Gastroesophageal sphincter (tissue), 4 donors: ENCODE results near the gene CADM1. TPM values are rescaled to one million over a fixed set of nuclear protein-coding genes. Genes with fewer than 3 reads are reported as not detected.
"Not testable (repeated sequence)": the region's sequence is repeated elsewhere in the genome, so short reads cannot be mapped to it uniquely, and the experiment has no call there.

Source experiments
- ATAC-seq: fragments of 150-250 bp; one replicate; pipeline ENCODE4 v1.9.1; 2016; ENCODE audit warnings: mild to moderate bottlenecking, moderate library complexity
- H3K27ac ChIP-seq, 4 donors: fragments of 200-600 bp; sonication (generic) in 3 of 4; 1 replicate in 3 of 4; 2 replicates in 1 of 4; pipeline ENCODE4 v1.5.1; 2016 to 2019
- H3K27me3 ChIP-seq: fragments of 200-600 bp; sonication (generic); one replicate; pipeline ENCODE4 v1.5.1; 2019
- H3K36me3 ChIP-seq, 2 donors: fragments of 200-600 bp; sonication (generic); one replicate each; pipeline ENCODE4 v1.5.1; 2019; ENCODE audit warnings: control low read depth in 1 of 2
- H3K4me1 ChIP-seq, 3 donors: fragments of 200-600 bp; sonication (generic); 1 replicate in 2 of 3; 2 replicates in 1 of 3; pipeline ENCODE4 v1.5.1; 2016 to 2019; ENCODE audit warnings: control low read depth in 2 of 3
- H3K4me3 ChIP-seq, 2 donors: fragments of 200-600 bp; sonication (generic); one replicate each; pipeline ENCODE4 v1.5.1; 2019; ENCODE audit warnings: mild to moderate bottlenecking in 1 of 2, moderate library complexity in 1 of 2
- H3K9me3 ChIP-seq, 3 donors: fragments of 200-600 bp; sonication (generic); one replicate each; pipeline ENCODE4 v1.5.1; 2017 to 2019; ENCODE audit warnings: control low read depth in 2 of 3
- EP300 ChIP-seq: sonication (generic); formaldehyde crosslinking; IDR thresholded peaks from one replicate; pipeline ENCODE4 v1.6.1; 2017; ENCODE audit warnings: antibody characterized with exemption, mild to moderate bottlenecking
- POLR2A ChIP-seq, 2 donors: fragments of 450-650 bp; IDR thresholded peaks; one replicate each; pipeline ENCODE4 v1.6.1; 2017; ENCODE audit warnings: antibody characterized with exemption in 2 of 2, mild to moderate bottlenecking in 2 of 2, moderate library complexity in 1 of 2
- POLR2AphosphoS5 ChIP-seq: sonication (generic); formaldehyde crosslinking; IDR thresholded peaks from one replicate; pipeline ENCODE4 v1.6.1; 2017; ENCODE audit warnings: antibody characterized with exemption
- WGBS, 2 donors: methylation state at CpG; one replicate each; pipeline ENCODE4 v1.1.5; 2018; ENCODE audit warnings: low coverage in 1 of 2; 5-methylcytosine and 5-hydroxymethylcytosine counted together
- total RNA-seq, 4 donors: library from RNA; depleted of rRNA; stranded (reverse); fragments of >200 nt; gene quantifications; one replicate each; pipeline ENCODE4 v1.1.0, GENCODE V29; 2016
- TF ChIP-seq, protein P1 (sequence below), 4 experiments: fragments of 200-600 bp in 2 of 4; fragments of 450-650 bp in 2 of 4; sonication (generic) in 1 of 4; IDR thresholded peaks; one replicate each; pipeline ENCODE4 v1.5.1; 2017 to 2019; ENCODE audit warnings: antibody characterized with exemption in 4 of 4, mild to moderate bottlenecking in 2 of 4, moderate library complexity in 2 of 4

Gene CADM1
- total RNA-seq, 4 donors from 2014 or later: 10.4 to 23.5 (median 17.1) TPM

DNA sequence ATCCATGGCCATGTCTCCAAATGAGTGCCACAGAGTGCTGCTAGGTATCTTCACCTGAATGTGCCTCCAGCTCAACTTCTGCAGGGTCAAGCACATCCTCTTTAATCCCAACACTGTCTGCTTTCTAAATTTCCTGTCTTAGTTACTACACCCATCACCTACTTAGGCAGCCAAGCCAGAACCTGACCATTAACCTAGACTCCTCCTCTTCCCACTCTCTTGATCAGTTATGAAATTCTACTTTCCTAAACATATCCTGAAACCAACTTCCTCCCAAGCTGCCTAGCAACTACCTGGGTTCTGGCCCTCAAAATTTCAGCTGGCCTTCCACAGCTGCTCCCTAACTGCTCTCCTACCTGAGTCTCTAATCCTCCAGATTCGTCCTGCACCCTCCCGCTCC is 22.7 kb downstream of the CADM1 start:
- no peak for ATAC-seq
- WGBS, 2 donors: 60 to 92% methylated on average over 1 to 2 of the region's 2 CpGs
- TF ChIP-seq POLR2AphosphoS5 (no peak), EP300 (no peak), POLR2A (IDR thresholded peaks at IDR 0.05) (no peak)
- TF ChIP-seq, protein P1, sequence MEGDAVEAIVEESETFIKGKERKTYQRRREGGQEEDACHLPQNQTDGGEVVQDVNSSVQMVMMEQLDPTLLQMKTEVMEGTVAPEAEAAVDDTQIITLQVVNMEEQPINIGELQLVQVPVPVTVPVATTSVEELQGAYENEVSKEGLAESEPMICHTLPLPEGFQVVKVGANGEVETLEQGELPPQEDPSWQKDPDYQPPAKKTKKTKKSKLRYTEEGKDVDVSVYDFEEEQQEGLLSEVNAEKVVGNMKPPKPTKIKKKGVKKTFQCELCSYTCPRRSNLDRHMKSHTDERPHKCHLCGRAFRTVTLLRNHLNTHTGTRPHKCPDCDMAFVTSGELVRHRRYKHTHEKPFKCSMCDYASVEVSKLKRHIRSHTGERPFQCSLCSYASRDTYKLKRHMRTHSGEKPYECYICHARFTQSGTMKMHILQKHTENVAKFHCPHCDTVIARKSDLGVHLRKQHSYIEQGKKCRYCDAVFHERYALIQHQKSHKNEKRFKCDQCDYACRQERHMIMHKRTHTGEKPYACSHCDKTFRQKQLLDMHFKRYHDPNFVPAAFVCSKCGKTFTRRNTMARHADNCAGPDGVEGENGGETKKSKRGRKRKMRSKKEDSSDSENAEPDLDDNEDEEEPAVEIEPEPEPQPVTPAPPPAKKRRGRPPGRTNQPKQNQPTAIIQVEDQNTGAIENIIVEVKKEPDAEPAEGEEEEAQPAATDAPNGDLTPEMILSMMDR (IDR thresholded peaks at IDR 0.05): no peak
- H3K27ac ChIP-seq: no peak overlapping the region
- no peaks in the 10 kb centered on the region for H3K4me1 ChIP-seq
- H3K27me3 ChIP-seq: no peaks in the 10 kb centered on the region
- no peaks in the 10 kb centered on the region for H3K36me3 ChIP-seq
- H3K4me3 ChIP-seq: no peak overlapping the region
- no peaks in the 10 kb centered on the region for H3K9me3 ChIP-seq

DNA sequence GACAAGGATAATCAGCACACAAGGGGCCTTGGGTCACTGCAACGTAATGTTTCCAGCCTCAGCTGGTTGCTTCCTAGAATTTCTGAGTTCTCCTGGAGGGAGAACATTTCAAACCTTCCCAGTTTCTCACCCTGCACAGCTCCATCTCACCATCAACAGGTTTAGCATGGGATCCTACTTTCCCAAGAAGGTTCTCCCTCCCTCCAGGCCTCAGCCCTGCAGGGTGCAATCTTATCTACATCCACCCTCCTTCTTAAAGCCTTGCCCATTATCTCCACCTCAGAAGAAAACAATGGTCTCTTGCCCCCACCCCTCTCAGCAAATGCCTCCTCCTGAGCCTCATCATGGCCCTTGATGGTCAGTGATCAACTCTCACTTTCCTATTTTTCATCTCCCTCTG is 23.6 kb downstream of the CADM1 start:
- TF ChIP-seq POLR2AphosphoS5 (no peak), POLR2A (IDR thresholded peaks at IDR 0.05) (no peak), EP300 (no peak)
- TF ChIP-seq, protein P1 (IDR thresholded peaks at IDR 0.05): no peak
- WGBS, 2 donors: 71 to 80% methylated on average over 1 of the region's 1 CpG
- ATAC-seq: no peak
- no peaks in the 10 kb centered on the region for H3K9me3 ChIP-seq
- no peak overlapping the region for H3K27ac ChIP-seq
- H3K4me3 ChIP-seq: no peak overlapping the region
- no peaks in the 10 kb centered on the region for H3K36me3 ChIP-seq
- no peaks in the 10 kb centered on the region for H3K27me3 ChIP-seq
- no peaks in the 10 kb centered on the region for H3K4me1 ChIP-seq

DNA sequence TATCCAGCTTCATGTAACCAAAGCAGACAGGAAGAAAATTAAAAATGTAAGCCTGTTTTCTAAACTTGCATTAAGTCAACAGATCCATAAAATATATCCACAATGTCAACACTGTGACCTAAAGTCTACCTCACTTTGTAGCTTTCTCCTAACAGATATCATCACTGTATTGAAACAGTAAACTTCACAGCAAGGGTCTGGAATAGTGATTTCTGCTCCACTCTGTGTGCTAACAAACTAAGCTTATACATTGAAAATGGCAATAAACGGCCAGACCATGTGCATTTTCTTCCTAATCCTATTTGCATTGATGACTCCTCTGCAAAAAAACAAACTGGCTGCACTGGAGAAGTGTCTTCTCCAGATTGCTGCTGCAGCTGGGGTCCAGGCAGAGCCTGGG is 26.8 kb downstream of the CADM1 start:
- no peaks in the 10 kb centered on the region for H3K9me3 ChIP-seq
- no peak overlapping the region for H3K4me3 ChIP-seq
- no peaks in the 10 kb centered on the region for H3K27me3 ChIP-seq
- no peak for ATAC-seq
- TF ChIP-seq EP300 (no peak), POLR2A (IDR thresholded peaks at IDR 0.05) (no peak), POLR2AphosphoS5 (no peak)
- TF ChIP-seq, protein P1 (IDR thresholded peaks at IDR 0.05): no peak
- no peaks in the 10 kb centered on the region for H3K4me1 ChIP-seq
- no peaks in the 10 kb centered on the region for H3K36me3 ChIP-seq
- no peak overlapping the region for H3K27ac ChIP-seq
- 57% methylated on average over 1 of the region's 1 CpG; no CpG with 5 or more reads in 1 of the 2 donors for WGBS, 2 donors

DNA sequence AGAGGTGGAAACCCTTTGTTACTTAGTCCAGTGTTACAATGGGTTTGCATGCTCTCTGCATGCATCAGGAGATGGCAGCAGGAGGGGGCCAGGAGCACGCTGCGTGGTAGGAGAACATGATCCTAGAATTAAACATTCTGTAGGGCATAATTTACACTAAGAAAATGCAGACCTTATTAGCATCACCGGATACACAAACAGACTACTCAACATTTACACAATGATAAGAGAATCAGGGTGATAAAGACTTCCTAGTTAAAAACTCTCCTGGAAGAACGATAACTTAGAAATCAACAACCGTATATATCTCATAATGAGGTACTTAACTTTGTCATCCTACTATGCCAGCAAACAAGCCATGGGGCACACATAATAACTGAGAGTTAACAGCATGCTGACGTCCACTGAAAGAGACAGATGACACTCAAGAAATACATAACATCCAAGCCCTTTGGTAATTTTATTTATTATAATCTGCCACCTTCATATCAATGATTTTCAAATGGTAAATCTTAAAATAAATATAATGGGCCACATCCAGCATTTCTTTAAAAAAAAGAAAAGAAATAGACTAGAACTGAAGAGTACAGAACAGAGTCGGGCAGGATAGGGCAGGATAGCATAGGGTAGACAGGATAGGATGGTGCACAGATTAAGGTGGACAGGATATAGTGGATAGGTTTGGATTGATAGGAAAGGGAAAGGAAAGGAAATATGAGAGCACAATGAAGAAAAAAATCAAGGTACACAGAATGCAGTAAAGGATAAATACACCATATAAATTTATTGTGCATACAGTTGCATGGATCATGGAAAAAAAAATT is 27.5 kb downstream of the CADM1 start:
- no peaks in the 10 kb centered on the region for H3K36me3 ChIP-seq
- 52 to 72% methylated on average over 6 to 7 of the region's 7 CpGs for WGBS, 2 donors
- no peak for ATAC-seq
- no peak overlapping the region for H3K4me3 ChIP-seq
- H3K9me3 ChIP-seq: no peaks in the 10 kb centered on the region
- TF ChIP-seq POLR2AphosphoS5: no peak
- no peak for TF ChIP-seq POLR2A (IDR thresholded peaks at IDR 0.05)
- no peak for TF ChIP-seq EP300
- TF ChIP-seq, protein P1 (IDR thresholded peaks at IDR 0.05): no peak
- H3K4me1 ChIP-seq: no peaks in the 10 kb centered on the region
- H3K27ac ChIP-seq: no peak overlapping the region
- H3K27me3 ChIP-seq: no peaks in the 10 kb centered on the region

DNA sequence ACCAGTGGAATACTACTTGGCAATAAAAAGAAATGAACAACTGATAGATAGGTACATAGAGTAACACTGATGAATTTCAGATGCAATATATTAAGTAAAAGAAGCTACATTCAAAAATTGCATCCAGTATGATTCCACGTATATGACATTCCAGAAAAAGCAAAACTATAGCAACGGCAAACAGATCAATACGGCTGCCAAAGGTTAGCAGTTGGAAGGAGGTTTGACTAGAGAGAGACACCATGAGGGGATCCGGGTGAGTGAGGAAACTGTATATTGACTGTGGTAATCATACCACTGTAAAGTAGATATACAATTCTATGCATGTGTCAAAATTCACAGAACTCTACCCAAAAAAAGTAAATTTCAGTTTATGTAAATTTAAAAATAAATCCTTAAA is 28.7 kb downstream of the CADM1 start:
- Histone ChIP-seq H3K27ac (no peak overlapping the region), H3K4me1 (no peaks in the 10 kb centered on the region), H3K36me3 (no peaks in the 10 kb centered on the region), H3K9me3 (no peaks in the 10 kb centered on the region), H3K4me3 (no peak overlapping the region), H3K27me3 (no peaks in the 10 kb centered on the region)
- 92 to 95% methylated on average over 3 to 4 of the region's 4 CpGs for WGBS, 2 donors
- ATAC-seq: no peak
- TF ChIP-seq POLR2A (IDR thresholded peaks at IDR 0.05): no peak

DNA sequence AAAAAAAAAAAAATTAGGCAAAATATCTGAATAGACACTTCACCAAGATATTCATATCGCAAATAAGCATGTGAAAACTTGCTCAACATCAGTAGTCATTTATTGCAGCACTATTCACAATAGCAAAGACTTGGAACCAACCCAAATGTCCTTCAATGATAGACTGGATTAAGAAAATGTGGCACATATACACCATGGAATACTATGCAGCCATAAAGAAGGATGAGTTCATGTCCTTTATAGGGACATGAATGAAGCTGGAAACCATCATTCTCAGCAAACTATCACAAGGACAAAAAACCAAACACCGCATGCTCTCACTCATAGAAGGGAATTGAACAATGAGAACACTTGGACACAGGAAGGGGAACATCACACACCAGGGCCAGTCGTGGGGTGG is 29.9 kb downstream of the CADM1 start:
- not testable (repeated sequence) for H3K4me3 ChIP-seq, H3K27me3 ChIP-seq, H3K4me1 ChIP-seq, H3K36me3 ChIP-seq, H3K9me3 ChIP-seq, ATAC-seq, H3K27ac ChIP-seq
- 93 to 100% methylated on average over 1 to 3 of the region's 3 CpGs for WGBS, 2 donors
